GM19193 (cell line): ENCODE measurements around the gene ADAMTS8.

ENCODE experiments used
- POLR2A ChIP-seq: IDR thresholded peaks from 4 replicates; pipeline ENCODE4 v1.6.1; 2011; ENCODE audit not compliant: insufficient read depth, insufficient read length; ENCODE audit errors: extremely low read depth

Gene ADAMTS8

DNA sequence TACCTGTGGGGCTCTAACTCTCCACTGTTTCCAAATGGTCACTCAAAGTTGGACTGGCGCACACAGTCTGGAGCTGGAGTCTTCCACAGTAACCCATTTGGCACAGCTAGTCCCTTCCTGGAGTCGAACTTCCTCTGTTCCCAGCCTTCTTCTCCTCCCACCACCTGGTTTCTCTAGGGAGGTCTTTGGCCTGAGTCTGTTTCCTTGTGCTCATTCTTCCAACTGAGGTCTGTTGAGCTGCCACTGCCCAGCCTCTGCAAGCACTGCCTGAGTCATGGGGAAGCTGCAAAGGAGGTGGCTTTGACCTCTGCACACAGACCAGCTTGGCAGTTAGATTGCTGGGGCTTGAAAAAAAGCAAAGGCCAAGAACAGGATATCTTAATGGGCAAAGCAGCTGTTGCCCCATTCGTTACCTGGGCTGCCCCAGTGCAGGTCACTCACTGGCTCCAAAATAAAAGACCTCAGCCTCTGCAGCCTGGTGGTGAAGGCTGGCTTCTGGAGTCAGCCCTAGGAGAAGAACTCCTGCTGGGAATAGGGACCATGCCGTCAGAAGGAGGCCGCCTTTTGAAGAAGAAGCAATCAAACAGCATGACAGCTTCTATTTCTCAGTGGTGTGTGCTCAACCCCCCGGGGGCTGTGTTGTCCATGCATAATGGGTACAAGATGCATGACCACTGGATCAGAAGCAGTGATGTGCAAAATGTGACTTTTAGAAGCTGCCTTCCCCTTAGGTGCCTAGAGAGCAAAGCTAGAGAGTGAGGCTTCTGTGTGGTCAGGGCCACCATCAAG, 23.0 kb upstream of the ADAMTS8 start:
- TF ChIP-seq POLR2A = no peak

DNA sequence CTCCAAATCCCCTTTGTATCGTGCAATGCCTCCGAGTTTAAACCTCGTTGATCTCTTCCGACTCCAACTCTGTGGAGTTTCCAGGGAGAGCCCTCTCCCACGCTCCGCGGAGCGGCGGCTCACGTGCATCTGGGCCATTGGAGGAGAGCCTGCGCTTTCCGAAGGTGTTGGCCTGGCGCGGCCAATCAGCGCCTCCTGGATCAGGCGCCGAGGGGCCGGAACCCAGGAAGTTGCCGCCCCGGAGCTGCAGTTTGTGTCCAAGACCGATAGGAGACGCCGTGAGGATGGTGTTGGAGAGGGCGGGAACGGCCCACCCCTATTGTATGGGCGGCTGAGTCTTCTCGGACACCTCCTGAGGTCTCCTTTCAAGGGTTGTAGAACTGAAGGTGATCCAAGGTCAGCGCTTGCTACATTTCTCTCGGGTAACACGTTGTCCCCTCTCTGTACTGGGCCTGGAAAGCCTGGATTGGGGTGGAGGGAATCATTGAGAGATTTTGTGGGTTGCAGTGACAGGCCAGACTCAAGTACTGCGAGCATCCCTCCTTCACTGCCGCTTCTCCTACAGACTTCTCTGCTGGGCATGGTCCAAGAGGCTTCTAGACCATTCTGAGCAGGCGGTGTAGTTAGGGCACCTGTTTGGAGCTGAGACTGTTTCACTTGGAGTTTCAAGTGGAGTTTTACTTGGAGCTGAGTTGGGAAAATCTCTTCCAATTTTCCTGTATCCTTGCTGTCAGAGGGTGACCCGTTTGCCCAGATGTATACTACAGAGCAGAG, 21.8 kb upstream of the ADAMTS8 start:
- no peak for TF ChIP-seq POLR2A

DNA sequence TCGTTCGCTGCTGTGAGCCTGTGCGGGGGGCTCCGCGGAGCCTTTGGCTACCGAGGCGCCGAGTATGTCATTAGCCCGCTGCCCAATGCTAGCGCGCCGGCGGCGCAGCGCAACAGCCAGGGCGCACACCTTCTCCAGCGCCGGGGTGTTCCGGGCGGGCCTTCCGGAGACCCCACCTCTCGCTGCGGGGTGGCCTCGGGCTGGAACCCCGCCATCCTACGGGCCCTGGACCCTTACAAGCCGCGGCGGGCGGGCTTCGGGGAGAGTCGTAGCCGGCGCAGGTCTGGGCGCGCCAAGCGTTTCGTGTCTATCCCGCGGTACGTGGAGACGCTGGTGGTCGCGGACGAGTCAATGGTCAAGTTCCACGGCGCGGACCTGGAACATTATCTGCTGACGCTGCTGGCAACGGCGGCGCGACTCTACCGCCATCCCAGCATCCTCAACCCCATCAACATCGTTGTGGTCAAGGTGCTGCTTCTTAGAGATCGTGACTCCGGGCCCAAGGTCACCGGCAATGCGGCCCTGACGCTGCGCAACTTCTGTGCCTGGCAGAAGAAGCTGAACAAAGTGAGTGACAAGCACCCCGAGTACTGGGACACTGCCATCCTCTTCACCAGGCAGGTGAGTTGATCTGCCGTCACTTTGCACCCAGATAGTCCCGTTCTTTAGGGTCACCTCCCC, 21.0 kb upstream of the ADAMTS8 start:
- no peak for TF ChIP-seq POLR2A

DNA sequence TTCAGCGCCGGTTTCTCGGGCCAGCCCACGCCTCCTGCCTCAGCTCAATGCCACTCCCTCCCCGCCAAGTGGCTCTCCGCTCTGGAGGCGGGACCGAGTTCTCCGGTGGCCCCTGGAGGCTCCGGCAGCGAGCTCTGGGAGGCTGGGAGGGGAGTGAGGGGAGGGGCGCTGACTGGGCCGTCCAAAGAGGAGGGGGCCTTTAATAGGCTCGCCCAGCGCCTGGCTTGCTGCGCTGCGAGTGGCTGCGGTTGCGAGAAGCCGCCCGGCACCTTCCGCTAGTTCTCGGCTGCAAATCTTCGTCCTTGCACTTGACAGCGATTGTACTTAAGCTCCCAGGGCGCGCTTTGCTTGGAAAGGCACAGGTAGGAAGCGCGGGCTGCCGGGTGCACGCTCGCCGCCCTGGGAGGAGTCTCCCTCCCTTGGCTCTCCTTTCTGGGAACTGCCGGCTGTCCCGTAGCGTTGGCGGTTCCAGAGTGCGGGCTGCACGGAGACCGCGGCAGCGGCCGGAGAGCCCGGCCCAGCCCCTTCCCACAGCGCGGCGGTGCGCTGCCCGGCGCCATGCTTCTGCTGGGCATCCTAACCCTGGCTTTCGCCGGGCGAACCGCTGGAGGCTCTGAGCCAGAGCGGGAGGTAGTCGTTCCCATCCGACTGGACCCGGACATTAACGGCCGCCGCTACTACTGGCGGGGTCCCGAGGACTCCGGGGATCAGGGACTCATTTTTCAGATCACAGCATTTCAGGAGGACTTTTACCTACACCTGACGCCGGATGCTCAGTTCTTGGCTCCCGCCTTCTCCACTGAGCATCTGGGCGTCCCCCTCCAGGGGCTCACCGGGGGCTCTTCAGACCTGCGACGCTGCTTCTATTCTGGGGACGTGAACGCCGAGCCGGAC, 20.3 kb upstream of the ADAMTS8 start, which contains the start of gene ADAMTS15:
Gene ADAMTS15 (plus strand): TSS at position 230 of the 894 bp plus-strand sequence. CDS start 329 bp downstream, at position 559.
- TF ChIP-seq POLR2A = no peak

DNA sequence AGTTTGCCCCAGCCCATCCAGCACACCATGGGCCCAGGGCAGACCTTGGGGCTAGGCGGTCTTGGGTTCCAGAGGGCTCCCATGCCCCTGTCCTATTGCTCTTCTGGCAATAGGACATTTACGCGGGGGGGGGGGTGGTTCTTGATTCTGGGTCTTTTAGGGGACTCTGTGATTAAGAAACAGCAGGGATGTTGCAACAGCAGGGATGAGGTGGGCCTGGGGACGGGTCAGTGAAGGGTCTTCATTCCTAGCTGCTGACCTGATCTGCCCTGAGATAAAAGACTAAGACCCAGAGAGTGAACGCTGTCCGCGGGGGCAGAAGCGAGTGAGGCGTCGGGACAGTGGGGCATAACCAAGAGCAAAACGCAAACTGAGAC, 19.6 kb upstream of the ADAMTS8 start:
- no peak for TF ChIP-seq POLR2A

DNA sequence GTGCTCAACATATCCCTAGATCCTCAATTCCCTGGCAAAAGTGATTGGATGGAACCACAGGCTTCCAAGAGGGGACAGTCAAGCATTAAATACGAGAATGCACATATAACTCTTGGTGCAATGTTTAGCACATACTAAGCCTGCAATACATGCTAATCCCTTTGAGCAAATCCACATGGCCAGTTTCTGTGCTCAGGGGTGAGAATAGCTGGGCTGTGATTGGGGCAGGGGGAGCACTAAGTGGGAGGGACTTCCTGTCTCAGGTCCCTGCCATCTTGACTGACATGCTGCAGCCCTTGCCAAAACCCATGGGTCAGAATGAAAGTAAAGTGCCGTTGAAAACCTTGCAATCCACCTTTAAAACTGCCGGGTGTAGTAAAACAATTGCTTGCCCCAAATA, 17.4 kb upstream of the ADAMTS8 start:
- TF ChIP-seq POLR2A = no peak

DNA sequence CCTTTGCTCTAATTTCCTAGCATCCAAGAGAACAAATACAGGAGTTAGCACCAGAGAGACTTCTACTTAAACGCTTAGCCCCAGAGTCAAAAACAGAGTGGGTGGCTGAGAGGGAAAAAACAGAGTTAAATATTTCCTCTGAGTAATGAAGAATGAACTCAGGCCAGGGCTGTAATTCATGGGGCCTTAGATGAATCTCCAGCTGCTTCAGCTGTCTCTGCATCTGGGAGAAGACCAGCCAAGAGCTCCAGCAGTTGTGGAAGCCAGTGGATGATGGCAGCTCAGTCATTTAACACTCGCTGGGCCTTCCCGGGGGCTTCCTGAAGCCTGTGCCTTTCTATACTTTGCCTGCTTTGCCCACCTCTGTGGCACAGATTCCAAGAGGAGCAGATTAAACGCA, 14.3 kb upstream of the ADAMTS8 start:
- no peak for TF ChIP-seq POLR2A

DNA sequence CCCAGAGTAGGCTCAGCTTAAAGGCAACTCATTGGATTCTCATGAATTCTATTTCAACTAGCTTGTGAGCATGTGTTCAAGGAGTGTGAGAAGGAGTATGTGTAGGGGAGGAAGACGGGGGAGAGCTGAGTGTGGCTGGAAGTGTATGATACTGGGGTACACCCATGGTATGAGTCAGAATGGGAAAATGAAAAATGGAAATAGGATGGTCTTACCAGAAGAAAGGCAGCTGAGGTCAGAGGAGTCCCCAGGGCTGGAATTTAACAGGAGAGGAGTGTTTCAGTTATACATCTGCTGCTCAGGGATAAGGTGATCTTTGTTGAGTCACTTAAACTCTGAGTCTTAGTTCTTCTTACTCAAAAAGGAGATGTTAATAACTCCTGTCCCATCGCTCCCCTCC, 13.3 kb upstream of the ADAMTS8 start:
- TF ChIP-seq POLR2A = no peak

DNA sequence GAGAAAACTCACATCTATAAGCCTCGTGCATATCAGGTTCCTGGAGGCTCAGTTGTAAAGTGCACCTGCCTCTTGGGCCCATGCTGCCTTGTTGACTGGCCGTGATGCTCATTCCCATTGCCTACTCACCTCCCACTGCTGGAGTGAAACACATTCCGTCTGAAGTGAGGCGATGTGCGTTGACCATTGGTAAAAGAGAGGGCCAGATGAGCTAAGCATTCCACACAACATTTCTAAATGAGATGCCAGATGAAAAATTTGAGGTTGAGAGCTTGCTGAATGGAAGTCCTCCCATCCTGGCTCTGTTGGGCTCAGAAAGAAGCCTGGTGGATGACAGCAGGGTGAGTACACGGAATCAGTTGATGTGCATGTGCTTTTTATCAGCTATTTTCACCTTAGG, 11.5 kb upstream of the ADAMTS8 start:
- TF ChIP-seq POLR2A = no peak

DNA sequence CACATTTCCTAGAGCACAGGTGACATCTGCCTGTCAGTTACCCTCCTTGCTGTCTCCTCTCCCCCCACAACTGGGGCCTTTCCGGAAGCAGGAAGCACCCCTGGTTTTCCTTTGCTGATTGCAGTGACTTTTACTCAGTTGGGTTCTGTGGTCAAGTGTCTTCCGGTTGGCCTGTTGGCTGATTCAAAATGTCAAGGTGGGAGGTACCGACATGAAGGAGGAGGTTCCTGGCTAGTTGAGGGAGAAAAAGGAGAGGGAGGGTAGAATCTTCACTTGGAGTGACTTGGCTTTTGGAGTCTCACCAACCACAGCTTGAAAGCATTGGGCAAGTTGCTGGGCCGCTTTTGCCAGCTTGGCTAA, 10.7 kb upstream of the ADAMTS8 start:
- no peak for TF ChIP-seq POLR2A

DNA sequence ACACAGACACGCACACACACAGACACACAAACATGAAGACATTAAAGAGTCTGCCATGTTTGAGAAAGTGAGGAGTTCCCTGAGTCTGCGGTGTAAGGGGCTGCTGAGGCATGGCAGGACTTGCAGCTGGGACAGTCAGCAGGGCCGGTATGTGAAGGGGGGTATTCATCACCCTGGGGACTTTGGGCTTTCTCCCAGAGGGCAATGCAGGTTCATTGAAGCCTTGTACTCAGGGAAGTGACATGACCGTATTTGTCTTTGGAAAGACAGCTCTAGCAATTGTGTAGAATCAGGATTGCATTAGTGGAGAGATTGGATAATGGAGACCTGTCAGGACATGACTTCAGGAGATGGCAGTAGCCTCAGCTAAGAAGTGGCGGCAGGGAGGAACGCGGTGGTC, 9.4 kb upstream of the ADAMTS8 start:
- TF ChIP-seq POLR2A = no peak

DNA sequence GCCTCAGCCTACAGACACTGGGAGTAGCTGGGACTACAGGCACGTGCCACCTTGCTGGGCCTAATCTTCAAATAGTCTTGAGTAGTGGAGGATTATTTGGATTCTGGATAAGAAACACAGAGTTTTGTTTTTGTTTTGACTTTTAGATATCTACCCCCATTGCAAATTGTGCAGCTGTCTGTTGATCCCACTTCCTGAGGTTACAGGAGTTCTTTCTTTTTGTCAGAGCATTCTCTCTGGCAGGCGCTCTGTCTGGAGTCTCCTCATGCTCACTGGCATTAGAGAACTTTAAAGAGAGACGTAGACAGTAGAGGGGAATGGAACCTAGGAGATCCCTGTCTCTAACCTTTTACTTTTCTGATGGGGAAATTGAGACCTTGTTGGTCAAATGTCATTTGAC, 7.8 kb upstream of the ADAMTS8 start:
- no peak for TF ChIP-seq POLR2A

DNA sequence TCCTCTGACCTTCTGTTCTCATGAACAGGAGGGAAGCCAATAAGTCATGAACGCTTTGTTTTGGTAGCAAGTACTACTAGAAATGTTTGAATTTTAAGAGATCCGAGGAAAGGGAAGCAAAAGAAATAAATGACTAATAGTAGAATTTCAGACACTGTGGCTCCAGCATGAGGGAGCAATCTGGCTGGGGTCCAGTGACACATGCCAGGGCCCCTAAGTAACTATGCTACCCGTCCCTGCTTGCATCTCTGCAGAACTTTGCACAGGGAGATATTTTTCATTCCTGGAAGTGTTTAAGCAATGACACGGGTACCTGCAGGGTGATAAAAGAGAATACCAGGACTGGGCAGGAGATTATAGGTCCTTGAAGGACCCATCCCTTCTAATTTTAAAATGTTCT, 7.3 kb upstream of the ADAMTS8 start:
- TF ChIP-seq POLR2A = no peak

DNA sequence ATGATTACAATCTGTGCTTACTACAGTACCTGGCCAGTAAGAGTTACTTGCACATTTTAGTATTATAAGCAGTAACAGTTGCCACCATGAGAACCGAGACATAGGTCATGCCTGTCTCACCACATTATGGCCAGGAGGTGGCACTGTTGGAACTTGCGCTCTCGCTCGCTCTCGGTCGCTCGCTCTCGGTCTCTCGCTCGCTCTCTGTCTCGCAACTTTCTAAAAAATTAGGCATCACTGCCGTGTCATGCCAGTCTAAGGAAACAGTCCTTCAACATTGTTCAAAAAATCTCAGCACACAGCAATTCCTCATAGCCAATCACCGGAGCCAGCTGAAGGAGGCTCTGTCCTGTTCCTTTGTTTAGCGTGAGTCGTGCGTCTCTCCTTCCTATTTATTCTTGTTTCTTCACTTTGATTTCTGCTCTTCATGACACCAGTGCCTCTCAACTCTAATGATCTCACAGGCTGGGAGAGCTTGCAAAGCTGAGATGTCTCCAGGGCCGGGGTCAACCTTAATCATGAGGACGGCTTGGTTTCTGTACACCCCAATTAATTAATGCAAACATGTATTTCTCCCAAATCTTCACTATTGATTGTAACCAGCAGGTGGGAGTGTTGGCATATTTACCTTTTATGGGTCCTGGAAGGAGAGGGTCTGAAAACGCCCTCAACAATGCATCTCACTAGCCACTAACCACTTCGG, 6.3 kb upstream of the ADAMTS8 start:
- no peak for TF ChIP-seq POLR2A
